Ascending aorta (tissue), 2 donors: ENCODE results near the gene EBP. TPM values are rescaled to one million over a fixed set of nuclear protein-coding genes. Genes with fewer than 3 reads are reported as not detected.
A peak's percentile ranks its signal among the peaks of the same experiment; 100 is the strongest.
"Not testable (repeated sequence)": the region's sequence is repeated elsewhere in the genome, so short reads cannot be mapped to it uniquely, and the experiment has no call there.

Experiments
- DNase-seq, 2 donors: peaks; one replicate each; pipeline ENCODE4 v3.0.0-alpha.2; 2019; ENCODE audit warnings: low spot score in 2 of 2
- H3K27ac ChIP-seq, 2 donors: fragments of 200-600 bp; sonication (generic); one replicate each; pipeline ENCODE4 v1.5.1; 2016 to 2017; ENCODE audit warnings: mild to moderate bottlenecking in 1 of 2
- H3K27me3 ChIP-seq: fragments of 200-600 bp; sonication (generic); one replicate; pipeline ENCODE4 v1.5.1; 2017
- H3K36me3 ChIP-seq, 2 donors: fragments of 200-600 bp; sonication (generic); one replicate each; pipeline ENCODE4 v1.5.1; 2016
- H3K4me1 ChIP-seq, 2 donors: fragments of 200-600 bp; sonication (generic); one replicate each; pipeline ENCODE4 v1.5.1; 2016 to 2017; ENCODE audit warnings: mild to moderate bottlenecking in 1 of 2
- H3K4me3 ChIP-seq, 2 donors: fragments of 200-600 bp; sonication (generic); one replicate each; pipeline ENCODE4 v1.5.1; 2016 to 2017; ENCODE audit warnings: mild to moderate bottlenecking in 1 of 2
- H3K9me3 ChIP-seq, 2 donors: fragments of 200-600 bp; sonication (generic); one replicate each; pipeline ENCODE4 v1.5.1; 2016
- intact Hi-C: fragments of 100-400 bp; cut with DNase I; formaldehyde crosslinking; loops from one replicate; pipeline ENCODE4 v1.15.1; 2023
- total RNA-seq: library from RNA; depleted of rRNA; stranded (reverse); fragments of >200 nt; gene quantifications from one replicate; pipeline ENCODE4 v1.1.0, GENCODE V29; 2016
- TF ChIP-seq, protein P1 (sequence below), 3 experiments: fragments of 200-600 bp in 2 of 3; fragments of 450-650 bp in 1 of 3; sonication (generic) in 2 of 3; IDR thresholded peaks; one replicate each; pipeline ENCODE4 v1.5.1; 2016 to 2019; ENCODE audit warnings: antibody characterized with exemption in 3 of 3, mild to moderate bottlenecking in 1 of 3, moderate library complexity in 1 of 3

EBP gene
- total RNA-seq, 1 donor from 2014 or later: 76.2 TPM

DNA sequence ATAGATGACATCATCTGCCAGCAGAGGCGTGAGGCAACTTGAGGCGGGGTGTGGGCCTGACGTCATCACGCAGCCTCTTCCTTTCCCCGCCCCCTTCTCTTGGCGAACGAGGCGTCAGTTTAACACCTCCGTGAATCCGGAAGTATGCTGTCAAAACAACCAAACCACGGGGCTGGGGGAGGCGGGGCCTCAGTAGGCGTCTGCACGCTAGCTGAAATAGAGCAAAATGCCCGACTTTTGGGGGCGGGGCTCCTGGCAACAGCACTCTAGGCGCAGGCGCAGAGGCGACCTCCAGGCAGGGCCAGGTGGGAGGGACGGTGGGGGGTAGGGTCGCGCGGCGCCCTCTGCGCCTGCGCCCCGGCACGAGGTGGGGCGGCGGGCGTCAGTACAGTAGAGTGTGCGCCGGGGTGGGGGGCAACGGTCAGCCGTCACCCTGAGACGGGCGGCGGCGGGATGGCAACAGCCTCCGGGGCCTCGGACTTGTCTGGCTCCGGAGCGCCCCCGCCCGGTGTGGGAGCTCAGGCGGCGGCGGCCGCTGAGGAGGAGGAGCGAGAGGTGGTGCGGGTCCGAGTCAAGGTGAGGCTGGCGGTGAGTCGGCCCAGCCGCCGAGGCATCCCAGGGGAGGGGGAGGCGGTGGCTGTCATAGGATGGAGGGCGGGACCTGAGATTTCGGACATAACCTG, 17.9 kb downstream of the EBP start, which contains the start of gene TBC1D25:
Gene TBC1D25, plus strand, starts transcription at position 370 of the 683 bp plus-strand sequence. Its CDS starts 84 bp downstream, at position 454.
- no peaks in the 10 kb centered on the region for H3K4me1 ChIP-seq
- H3K9me3 ChIP-seq: no peaks in the 10 kb centered on the region
- intact Hi-C loops: loop anchor here (1.0 to 10.0 kb wide), 7 partner anchors 18 to 375 kb away; partner anchors contain the start of genes EBP, FTSJ1, HDAC6 and PIM2
- peak; percentile 93 to 98 for DNase-seq
- peak within 1 kb of the TSS; percentile 53 to 78 for H3K4me3 ChIP-seq
- peaks cover 0 to 7% of the 10 kb centered on the region in 2 donors for H3K36me3 ChIP-seq
- TF ChIP-seq, protein P1, sequence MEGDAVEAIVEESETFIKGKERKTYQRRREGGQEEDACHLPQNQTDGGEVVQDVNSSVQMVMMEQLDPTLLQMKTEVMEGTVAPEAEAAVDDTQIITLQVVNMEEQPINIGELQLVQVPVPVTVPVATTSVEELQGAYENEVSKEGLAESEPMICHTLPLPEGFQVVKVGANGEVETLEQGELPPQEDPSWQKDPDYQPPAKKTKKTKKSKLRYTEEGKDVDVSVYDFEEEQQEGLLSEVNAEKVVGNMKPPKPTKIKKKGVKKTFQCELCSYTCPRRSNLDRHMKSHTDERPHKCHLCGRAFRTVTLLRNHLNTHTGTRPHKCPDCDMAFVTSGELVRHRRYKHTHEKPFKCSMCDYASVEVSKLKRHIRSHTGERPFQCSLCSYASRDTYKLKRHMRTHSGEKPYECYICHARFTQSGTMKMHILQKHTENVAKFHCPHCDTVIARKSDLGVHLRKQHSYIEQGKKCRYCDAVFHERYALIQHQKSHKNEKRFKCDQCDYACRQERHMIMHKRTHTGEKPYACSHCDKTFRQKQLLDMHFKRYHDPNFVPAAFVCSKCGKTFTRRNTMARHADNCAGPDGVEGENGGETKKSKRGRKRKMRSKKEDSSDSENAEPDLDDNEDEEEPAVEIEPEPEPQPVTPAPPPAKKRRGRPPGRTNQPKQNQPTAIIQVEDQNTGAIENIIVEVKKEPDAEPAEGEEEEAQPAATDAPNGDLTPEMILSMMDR (IDR thresholded peaks at IDR 0.05): peak; percentile 20 to 55 (median 43)
- H3K27ac ChIP-seq: peak within 1 kb of the TSS; percentile 79 to 87
- no peaks in the 10 kb centered on the region for H3K27me3 ChIP-seq

GRCh38 chrX:48540028-48540375, 18.4 kb downstream of the EBP start:
- peak overlapping the region; percentile 79 to 87 for H3K27ac ChIP-seq
- intact Hi-C loops: no loop called here
- no peaks in the 10 kb centered on the region for H3K4me1 ChIP-seq
- TF ChIP-seq, protein P1 (IDR thresholded peaks at IDR 0.05): no peak
- H3K36me3 ChIP-seq: peaks cover 0 to 12% of the 10 kb centered on the region in 2 donors
- no peaks in the 10 kb centered on the region for H3K9me3 ChIP-seq
- no peak for DNase-seq
- H3K4me3 ChIP-seq: peak overlapping the region; percentile 53 to 78
- H3K27me3 ChIP-seq: no peaks in the 10 kb centered on the region

DNA sequence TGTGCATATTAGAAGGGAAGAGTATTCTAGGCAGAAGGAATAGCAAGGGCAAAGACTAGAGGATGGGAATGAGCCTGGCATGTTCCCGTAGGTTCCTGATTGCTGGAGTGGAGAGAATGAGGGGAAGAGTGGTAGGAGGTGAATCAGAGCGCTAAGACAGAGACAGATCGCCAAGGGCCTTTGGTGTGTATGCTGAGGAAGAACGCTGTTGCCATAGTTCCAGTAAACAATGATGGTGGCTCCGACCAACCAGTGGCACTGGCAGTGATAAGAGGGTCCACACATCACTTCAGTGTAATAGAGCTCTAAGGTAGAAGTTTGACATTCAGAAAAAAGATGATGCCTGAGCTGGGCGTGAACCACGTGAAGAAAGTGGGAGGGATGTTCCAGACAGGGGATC, 18.9 kb downstream of the EBP start:
- Histone ChIP-seq H3K27me3 (no peaks in the 10 kb centered on the region), H3K27ac (peak overlapping the region; percentile 79 to 87), H3K4me3 (peak overlapping the region; percentile 53 to 78), H3K4me1 (no peaks in the 10 kb centered on the region), H3K36me3 (peaks cover 0 to 14% of the 10 kb centered on the region in 2 donors), H3K9me3 (no peaks in the 10 kb centered on the region)
- DNase-seq: no peak
- TF ChIP-seq, protein P1 (IDR thresholded peaks at IDR 0.05): no peak
- intact Hi-C loops: no loop called here

DNA sequence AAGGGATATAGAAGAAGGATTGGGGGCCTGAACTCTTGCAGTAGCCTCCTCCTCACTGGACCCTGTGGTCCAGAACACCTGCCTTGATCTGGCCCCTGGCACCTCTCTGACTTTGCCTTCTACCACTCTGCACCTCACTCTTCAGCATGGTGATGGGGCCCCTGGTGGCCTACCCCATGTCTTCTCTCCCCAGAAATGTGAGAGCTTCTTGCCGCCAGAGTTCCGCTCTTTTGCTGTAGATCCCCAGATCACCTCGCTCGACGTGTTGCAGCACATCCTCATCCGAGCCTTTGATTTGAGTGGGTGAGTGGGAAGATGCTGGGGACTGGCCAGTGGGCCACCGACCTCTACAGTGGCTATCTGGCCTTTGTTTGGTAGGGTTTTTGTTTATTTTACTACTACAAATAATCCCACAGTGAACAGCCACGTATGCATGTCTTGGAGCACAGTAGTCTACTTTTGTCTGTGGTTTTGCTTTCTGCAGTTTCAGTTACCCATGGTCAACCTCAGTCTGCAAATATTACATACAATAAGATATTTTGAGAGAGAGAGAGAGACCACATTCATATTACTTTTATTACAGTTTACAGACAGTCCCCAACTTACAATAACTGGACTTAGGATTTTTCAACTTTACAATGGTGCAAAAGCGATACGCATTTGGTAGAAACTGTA, 19.7 kb downstream of the EBP start:
- Histone ChIP-seq H3K36me3 (peaks cover 0 to 17% of the 10 kb centered on the region in 2 donors), H3K4me1 (no peaks in the 10 kb centered on the region), H3K9me3 (no peaks in the 10 kb centered on the region), H3K27ac (no peak overlapping the region), H3K4me3 (no peak overlapping the region), H3K27me3 (no peaks in the 10 kb centered on the region)
- no peak for DNase-seq
- TF ChIP-seq, protein P1 (IDR thresholded peaks at IDR 0.05): no peak
- intact Hi-C loops: no loop called here

- no peak overlapping the region for H3K4me3 ChIP-seq
- no peak overlapping the region for H3K27ac ChIP-seq
- no peaks in the 10 kb centered on the region for H3K9me3 ChIP-seq
- H3K27me3 ChIP-seq: no peaks in the 10 kb centered on the region
- H3K4me1 ChIP-seq: no peaks in the 10 kb centered on the region
- TF ChIP-seq, protein P1 (IDR thresholded peaks at IDR 0.05): no peak
- DNase-seq: no peak
- intact Hi-C loops: no loop called here
- peaks cover 2 to 13% of the 10 kb centered on the region in 2 donors for H3K36me3 ChIP-seq
Observed at GRCh38 chrX:48548871-48549270, 27.3 kb downstream of the EBP start.

DNA sequence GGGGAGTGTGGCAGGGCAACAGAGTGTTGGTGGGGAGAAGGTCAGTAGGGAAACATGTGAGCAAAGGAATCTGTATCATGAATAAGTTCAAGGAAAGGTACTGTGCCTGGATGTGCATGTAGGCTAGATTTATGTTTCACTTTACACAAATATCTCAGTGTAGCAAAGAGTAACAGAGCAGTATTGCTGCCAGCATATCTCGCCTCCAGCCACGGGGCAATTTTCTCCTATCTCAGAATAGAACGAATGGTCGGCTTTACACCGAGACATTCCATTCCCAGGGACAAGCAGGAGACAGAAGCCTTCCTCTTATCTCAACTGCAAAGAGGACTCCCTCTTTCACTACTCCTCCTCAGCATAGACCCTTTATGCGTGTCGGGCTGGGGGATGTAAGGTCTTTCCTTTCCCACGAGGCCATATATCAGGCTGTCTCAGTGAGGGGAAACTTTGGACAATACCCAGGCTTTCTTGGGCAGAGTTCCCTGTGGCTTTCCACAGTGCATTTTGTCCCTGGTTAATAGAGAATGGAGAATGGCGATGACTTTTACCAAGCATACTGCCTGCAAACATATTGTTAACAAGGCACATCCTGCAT, 34.2 kb downstream of the EBP start:
- H3K4me3 ChIP-seq, DNase-seq, H3K27me3 ChIP-seq, intact Hi-C loops, H3K27ac ChIP-seq, H3K4me1 ChIP-seq, H3K9me3 ChIP-seq: not testable (repeated sequence)
- peaks cover 2 to 21% of the 10 kb centered on the region in 2 donors for H3K36me3 ChIP-seq
